GM12874 (cell line): ENCODE measurements around the gene PCNX1.

Source experiments
- CTCF ChIP-seq: IDR thresholded peaks from 2 replicates; pipeline ENCODE4 v1.5.1; 2011; ENCODE audit warnings: low read depth, mild to moderate bottlenecking, control low read depth, low read length, moderate library complexity; ENCODE audit not compliant: insufficient read depth

The PCNX1 gene

GRCh38 chr14:70942342-70942706 lies 35.1 kb downstream of the PCNX1 start:
- no peak for TF ChIP-seq CTCF

- TF ChIP-seq CTCF: no peak
Measured at GRCh38 chr14:70943838-70944237, 36.6 kb downstream of the PCNX1 start.

GRCh38 chr14:70947739-70948138 lies 40.5 kb downstream of the PCNX1 start:
- no peak for TF ChIP-seq CTCF

GRCh38 chr14:70952485-70952884 lies 45.2 kb downstream of the PCNX1 start:
- TF ChIP-seq CTCF: no peak

GRCh38 chr14:70954068-70954467 lies 46.8 kb downstream of the PCNX1 start:
- TF ChIP-seq CTCF: no peak

GRCh38 chr14:70955543-70956480 lies 48.6 kb downstream of the PCNX1 start:
- TF ChIP-seq CTCF: peak; percentile 70

GRCh38 chr14:70956511-70956910 lies 49.3 kb downstream of the PCNX1 start:
- TF ChIP-seq CTCF: no peak
